Kasumi-1 (cell line): Measurements from ENCODE around the gene RMND5A.
"Not testable (repeated sequence)": the region's sequence is repeated elsewhere in the genome, so short reads cannot be mapped to it uniquely, and the experiment has no call there.

Experiments
- DNase-seq, 2 experiments: peaks; one replicate each; lab custom pipeline; 2025; lab: John Stamatoyannopoulos, UW

RMND5A gene, protein sequence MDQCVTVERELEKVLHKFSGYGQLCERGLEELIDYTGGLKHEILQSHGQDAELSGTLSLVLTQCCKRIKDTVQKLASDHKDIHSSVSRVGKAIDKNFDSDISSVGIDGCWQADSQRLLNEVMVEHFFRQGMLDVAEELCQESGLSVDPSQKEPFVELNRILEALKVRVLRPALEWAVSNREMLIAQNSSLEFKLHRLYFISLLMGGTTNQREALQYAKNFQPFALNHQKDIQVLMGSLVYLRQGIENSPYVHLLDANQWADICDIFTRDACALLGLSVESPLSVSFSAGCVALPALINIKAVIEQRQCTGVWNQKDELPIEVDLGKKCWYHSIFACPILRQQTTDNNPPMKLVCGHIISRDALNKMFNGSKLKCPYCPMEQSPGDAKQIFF

GRCh38 chr2:86719637-86720539 is at the start of gene RMND5A:
TSS of gene RMND5A (plus strand) at chr2:86720291. CDS start at chr2:86720668, 377 bp downstream.
- DNase-seq, result peak; percentile 76 to 77

- DNase-seq, result no peak
These were observed 48.6 kb upstream of the RMND5A start for GRCh38 chr2:86671337-86671981.

- no peak for DNase-seq
These were observed 48.0 kb upstream of the RMND5A start for GRCh38 chr2:86672027-86672545.

- no peak for DNase-seq
These were observed 47.1 kb upstream of the RMND5A start for GRCh38 chr2:86673011-86673410.

GRCh38 chr2:86673986-86674670 is 46.0 kb upstream of the RMND5A start:
- DNase-seq, result no peak

- DNase-seq, result no peak
These were observed 45.0 kb upstream of the RMND5A start for GRCh38 chr2:86675104-86675503.

GRCh38 chr2:86675511-86676015 is 44.5 kb upstream of the RMND5A start:
- DNase-seq, result no peak

DNA sequence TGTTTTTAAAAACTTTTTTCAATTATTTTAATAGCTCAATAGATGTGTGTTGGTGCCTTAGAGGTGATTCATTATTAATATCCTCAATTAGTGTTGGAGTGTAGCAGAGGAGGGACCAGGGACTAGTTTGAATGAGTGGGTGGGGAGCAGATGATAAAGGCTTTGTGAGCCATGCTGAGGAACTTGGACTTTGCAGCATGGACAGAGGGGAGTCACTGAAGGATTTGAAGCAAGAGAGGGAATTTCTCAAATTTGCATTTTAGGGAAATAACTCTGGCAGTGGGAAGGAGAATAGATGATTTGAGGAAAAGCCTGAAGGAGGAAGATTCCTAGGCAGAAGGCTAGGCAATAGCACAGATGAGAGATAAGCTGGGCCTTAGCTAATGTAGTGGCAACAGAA is 42.3 kb upstream of the RMND5A start:
- no peak for DNase-seq

DNA sequence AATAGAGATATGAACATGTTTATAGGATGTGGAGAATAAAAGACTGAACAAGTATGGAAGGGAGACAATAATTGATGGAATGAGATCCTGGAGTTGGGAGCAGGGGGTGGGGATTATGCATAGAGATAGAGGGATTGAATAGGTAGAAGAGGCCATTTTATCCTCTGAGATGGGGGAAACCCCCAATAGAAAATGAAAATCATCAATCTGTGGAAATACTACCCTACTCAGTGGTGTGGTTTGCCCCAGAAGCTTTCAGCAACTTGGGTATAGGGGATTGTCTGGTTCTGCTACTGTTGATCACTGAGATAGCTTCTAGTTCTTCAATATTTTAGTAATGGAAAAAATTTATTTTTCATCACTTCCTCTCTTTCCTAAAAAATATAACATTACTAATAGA is 41.1 kb upstream of the RMND5A start:
- no peak for DNase-seq

DNA sequence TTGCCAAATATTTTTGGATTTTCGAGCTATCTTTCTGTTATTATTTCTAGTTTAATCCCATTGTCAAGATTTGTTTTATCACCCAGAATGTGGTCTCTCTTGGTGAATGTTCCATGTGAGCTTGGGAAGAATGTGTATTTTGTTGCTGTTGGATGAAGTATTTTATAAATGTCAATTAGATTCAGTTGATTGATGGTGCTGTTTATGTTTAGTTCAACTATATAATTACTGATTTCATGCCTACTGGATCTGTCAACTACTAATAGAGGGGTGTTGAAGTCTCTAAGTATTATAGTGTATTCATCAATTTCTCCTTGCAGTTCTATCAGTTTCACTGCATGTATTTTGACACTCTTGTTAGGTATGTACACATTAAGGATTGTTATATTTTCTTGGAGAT is 34.7 kb upstream of the RMND5A start:
- no peak for DNase-seq

GRCh38 chr2:86686460-86686859 is 33.6 kb upstream of the RMND5A start:
- DNase-seq, result no peak

GRCh38 chr2:86686905-86687304 is 33.2 kb upstream of the RMND5A start:
- no peak for DNase-seq

DNA sequence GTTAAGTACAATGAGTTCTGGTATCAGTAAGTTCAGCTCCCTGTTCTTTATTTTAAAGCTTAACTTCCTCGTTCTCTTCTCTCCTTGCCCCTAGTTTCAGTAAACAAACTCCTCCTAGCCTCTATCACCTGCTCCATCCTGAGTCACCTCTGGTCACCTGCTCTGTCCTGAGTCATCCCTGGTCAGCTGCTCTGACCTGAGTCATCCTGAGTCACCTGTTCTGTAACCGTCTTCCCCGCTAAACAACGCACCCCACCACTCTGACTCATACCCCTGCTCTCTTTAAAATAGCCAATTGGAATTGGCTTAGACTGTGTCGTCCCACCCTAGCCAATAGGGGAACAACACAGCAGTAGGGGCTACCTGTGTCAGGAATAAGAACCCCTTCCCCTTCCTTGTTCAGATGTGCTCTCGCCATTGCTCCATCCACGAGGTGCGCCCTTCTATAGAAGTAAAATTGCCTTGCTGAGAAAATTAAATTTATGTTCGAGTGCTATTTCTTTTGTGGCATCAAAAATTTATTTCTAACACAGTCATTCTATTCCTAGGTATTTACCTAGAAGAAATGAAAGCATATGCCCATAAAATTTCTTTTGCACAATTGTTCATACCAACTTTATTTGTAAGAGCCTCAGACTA is 24.9 kb upstream of the RMND5A start:
- peak in 1 of 2 experiments; percentile 10 for DNase-seq

- peak in 1 of 2 experiments; percentile 58 for DNase-seq
These were observed 22.5 kb upstream of the RMND5A start for GRCh38 chr2:86697551-86698104.

DNA sequence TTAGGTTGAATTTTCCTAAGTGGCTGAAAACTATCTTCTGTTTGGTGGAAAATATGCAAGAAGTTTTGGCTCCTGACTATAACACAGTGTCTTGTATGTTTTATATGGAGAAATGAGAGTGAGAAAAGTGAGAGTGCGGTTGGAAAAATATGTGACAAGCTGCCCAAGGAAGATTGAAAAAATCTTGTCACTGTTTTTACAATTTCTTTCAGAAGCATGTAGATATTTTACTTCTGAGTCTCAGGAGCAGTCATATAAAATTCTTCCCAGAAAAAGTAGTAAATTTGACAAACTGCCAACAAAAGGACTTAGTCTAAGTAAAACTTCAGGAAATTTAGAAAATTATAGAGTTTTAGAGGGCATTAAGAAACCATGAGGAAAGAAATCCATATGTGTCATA is 19.4 kb upstream of the RMND5A start:
- DNase-seq, result no peak

GRCh38 chr2:86703704-86704361 is 16.3 kb upstream of the RMND5A start:
- DNase-seq, result no peak

DNA sequence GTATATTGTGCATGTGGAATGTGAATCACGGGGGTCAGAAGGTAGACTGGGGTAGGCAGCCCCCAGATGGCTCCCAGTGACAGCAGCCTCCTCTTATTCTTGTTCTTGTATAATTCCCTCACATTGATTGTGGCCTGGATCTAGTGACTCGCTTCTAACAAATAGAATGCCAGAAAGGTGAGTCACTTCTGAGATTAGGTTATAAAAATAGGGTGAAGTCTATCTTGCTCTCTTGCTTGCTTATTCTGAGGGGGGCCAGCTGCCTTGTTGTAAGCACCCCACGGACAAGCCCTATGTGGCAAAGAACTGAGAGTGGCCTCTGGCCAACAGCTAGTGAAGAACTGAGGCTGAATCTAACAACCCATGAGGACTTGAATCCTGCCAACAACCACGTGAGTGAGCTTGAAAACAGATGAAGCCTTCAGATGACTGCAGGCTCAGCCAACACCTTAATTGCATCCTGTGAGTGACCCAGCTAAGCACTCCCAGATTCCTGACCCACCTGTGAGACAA is 15.6 kb upstream of the RMND5A start:
- DNase-seq, result no peak

- no peak for DNase-seq
These were observed 13.9 kb upstream of the RMND5A start for GRCh38 chr2:86706220-86706619.

GRCh38 chr2:86706935-86707334 is 13.2 kb upstream of the RMND5A start:
- no peak for DNase-seq

GRCh38 chr2:86708126-86708525 is 12.0 kb upstream of the RMND5A start:
- DNase-seq, result not testable (repeated sequence)
